ENCODE results near the gene ZNF653. TPM values are rescaled to one million over a fixed set of nuclear protein-coding genes. Genes with fewer than 3 reads are reported as not detected.

ZNF653 gene
- total RNA-seq, 1 experiment from 2014 or later: 8.8 TPM

- no peak for DNase-seq
Observed at GRCh38 chr19:11486661-11487503, 18.8 kb downstream of the ZNF653 start.

GRCh38 chr19:11485245-11485837, 20.3 kb downstream of the ZNF653 start:
- H3K4me1 Mint-ChIP-seq (ENCODE audit: low read depth, unreplicated experiment): no peaks in the 10 kb centered on the region
- BruUV-seq (replicated peaks): no TSS peak
- H3K36me3 Mint-ChIP-seq (ENCODE audit: insufficient read depth, unreplicated experiment): peaks cover 26% of the 10 kb centered on the region
- intact Hi-C loops (cut with micrococcal nuclease; ENCODE audit: unreplicated experiment): no loop called here
- H3K4me3 Mint-ChIP-seq (ENCODE audit: low read depth, unreplicated experiment): no peak overlapping the region
- no peaks in the 10 kb centered on the region for H3K27me3 Mint-ChIP-seq (ENCODE audit: unreplicated experiment)
- H3K27ac Mint-ChIP-seq (ENCODE audit: unreplicated experiment): no peak overlapping the region
- DNase-seq: no peak
- CTCF ChIA-PET: interaction anchor here (0.6 kb wide), 1 partner anchor 56 kb away, joined by 3 read pairs; no protein-coding TSS in a partner anchor
- no peak for TF ChIP-seq CTCF (IDR thresholded peaks at IDR 0.05; ENCODE audit: unreplicated experiment)
- no peaks in the 10 kb centered on the region for H3K9me3 Mint-ChIP-seq (ENCODE audit: low read depth, unreplicated experiment)

More at GRCh38 chr19:11486661-11487503, 18.8 kb downstream of the ZNF653 start:
- no peak overlapping the region for H3K4me3 Mint-ChIP-seq (ENCODE audit: low read depth, unreplicated experiment)
- no peak overlapping the region for H3K27ac Mint-ChIP-seq (ENCODE audit: unreplicated experiment)
- no peaks in the 10 kb centered on the region for H3K27me3 Mint-ChIP-seq (ENCODE audit: unreplicated experiment)
- intact Hi-C loops (cut with micrococcal nuclease; ENCODE audit: unreplicated experiment): no loop called here
- H3K4me1 Mint-ChIP-seq (ENCODE audit: low read depth, unreplicated experiment): peaks cover 9% of the 10 kb centered on the region
- BruUV-seq (replicated peaks): no TSS peak
- CTCF ChIA-PET: interaction anchor here (0.7 kb wide), 1 partner anchor 16 kb away, joined by 3 read pairs; no protein-coding TSS in a partner anchor
- H3K36me3 Mint-ChIP-seq (ENCODE audit: insufficient read depth, unreplicated experiment): peaks cover 29% of the 10 kb centered on the region
- TF ChIP-seq CTCF (IDR thresholded peaks at IDR 0.05; ENCODE audit: unreplicated experiment): no peak
- no peaks in the 10 kb centered on the region for H3K9me3 Mint-ChIP-seq (ENCODE audit: low read depth, unreplicated experiment)

GRCh38 chr19:11483366-11484111, 22.1 kb downstream of the ZNF653 start:
- H3K4me3 Mint-ChIP-seq (ENCODE audit: low read depth, unreplicated experiment): no peak overlapping the region
- H3K36me3 Mint-ChIP-seq (ENCODE audit: insufficient read depth, unreplicated experiment): peaks cover 26% of the 10 kb centered on the region
- no peak for DNase-seq
- H3K27ac Mint-ChIP-seq (ENCODE audit: unreplicated experiment): no peak overlapping the region
- intact Hi-C loops (cut with micrococcal nuclease; ENCODE audit: unreplicated experiment): no loop called here
- H3K27me3 Mint-ChIP-seq (ENCODE audit: unreplicated experiment): peaks cover 10% of the 10 kb centered on the region
- TF ChIP-seq CTCF (IDR thresholded peaks at IDR 0.05; ENCODE audit: unreplicated experiment): no peak
- no peaks in the 10 kb centered on the region for H3K4me1 Mint-ChIP-seq (ENCODE audit: low read depth, unreplicated experiment)
- H3K9me3 Mint-ChIP-seq (ENCODE audit: low read depth, unreplicated experiment): no peaks in the 10 kb centered on the region
- CTCF ChIA-PET: no interaction called here
- no TSS peak for BruUV-seq (replicated peaks)

GRCh38 chr19:11482384-11483050, 23.1 kb downstream of the ZNF653 start:
- intact Hi-C loops (cut with micrococcal nuclease; ENCODE audit: unreplicated experiment): no loop called here
- BruUV-seq (replicated peaks): no TSS peak
- peak; percentile 66 for TF ChIP-seq CTCF (IDR thresholded peaks at IDR 0.05; ENCODE audit: unreplicated experiment)
- H3K36me3 Mint-ChIP-seq (ENCODE audit: insufficient read depth, unreplicated experiment): peaks cover 26% of the 10 kb centered on the region
- no peak overlapping the region for H3K27ac Mint-ChIP-seq (ENCODE audit: unreplicated experiment)
- CTCF ChIA-PET: interaction anchor here (0.7 to 1.0 kb wide), 3 partner anchors 76 to 195 kb away, joined by 3 to 7 read pairs (median 5); partner anchors contain the start of gene ELOF1
- H3K27me3 Mint-ChIP-seq (ENCODE audit: unreplicated experiment): peaks cover 17% of the 10 kb centered on the region
- peak; percentile 77 for DNase-seq
- H3K4me1 Mint-ChIP-seq (ENCODE audit: low read depth, unreplicated experiment): no peaks in the 10 kb centered on the region
- peak overlapping the region; percentile 52 for H3K4me3 Mint-ChIP-seq (ENCODE audit: low read depth, unreplicated experiment)
- no peaks in the 10 kb centered on the region for H3K9me3 Mint-ChIP-seq (ENCODE audit: low read depth, unreplicated experiment)

Data from Calu3 (cell line).